ENCODE results near the gene KLHL21. TPM values are rescaled to one million over a fixed set of nuclear protein-coding genes. Genes with fewer than 3 reads are reported as not detected.
"Not testable (repeated sequence)": the region's sequence is repeated elsewhere in the genome, so short reads cannot be mapped to it uniquely, and the experiment has no call there.

Gene KLHL21
- polyA plus RNA-seq, 1 experiment, result 19.2 TPM

DNA sequence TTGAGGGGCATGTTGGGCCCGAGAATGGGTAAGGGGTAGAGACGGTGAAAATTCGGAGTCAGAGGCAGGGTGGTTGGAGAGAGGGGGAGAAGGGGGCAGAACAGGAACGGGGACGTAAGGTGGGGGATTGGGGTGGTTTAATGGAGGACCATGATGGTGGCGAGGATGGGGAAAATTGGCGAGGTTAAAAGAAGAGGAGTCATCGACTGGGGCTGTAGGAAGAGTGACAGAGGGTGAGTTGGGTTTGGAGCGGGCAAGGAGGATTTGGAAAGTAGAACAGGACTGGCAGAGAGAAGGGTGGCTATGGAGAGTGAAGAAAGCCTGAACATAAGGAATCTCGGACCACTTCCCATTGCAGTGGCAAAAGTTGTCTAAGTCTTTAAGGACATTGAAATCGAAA, 33.6 kb downstream of the KLHL21 start:
- POLR2A ChIA-PET, result no interaction called here
- TF ChIP-seq, protein P1, sequence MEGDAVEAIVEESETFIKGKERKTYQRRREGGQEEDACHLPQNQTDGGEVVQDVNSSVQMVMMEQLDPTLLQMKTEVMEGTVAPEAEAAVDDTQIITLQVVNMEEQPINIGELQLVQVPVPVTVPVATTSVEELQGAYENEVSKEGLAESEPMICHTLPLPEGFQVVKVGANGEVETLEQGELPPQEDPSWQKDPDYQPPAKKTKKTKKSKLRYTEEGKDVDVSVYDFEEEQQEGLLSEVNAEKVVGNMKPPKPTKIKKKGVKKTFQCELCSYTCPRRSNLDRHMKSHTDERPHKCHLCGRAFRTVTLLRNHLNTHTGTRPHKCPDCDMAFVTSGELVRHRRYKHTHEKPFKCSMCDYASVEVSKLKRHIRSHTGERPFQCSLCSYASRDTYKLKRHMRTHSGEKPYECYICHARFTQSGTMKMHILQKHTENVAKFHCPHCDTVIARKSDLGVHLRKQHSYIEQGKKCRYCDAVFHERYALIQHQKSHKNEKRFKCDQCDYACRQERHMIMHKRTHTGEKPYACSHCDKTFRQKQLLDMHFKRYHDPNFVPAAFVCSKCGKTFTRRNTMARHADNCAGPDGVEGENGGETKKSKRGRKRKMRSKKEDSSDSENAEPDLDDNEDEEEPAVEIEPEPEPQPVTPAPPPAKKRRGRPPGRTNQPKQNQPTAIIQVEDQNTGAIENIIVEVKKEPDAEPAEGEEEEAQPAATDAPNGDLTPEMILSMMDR (IDR thresholded peaks at IDR 0.05; ENCODE audit: insufficient read depth, low read depth, low read length), result no peak
- H3K36me3 ChIP-seq (ENCODE audit: control insufficient read depth, insufficient read depth, low read length), result no peaks in the 10 kb centered on the region
- no peak for DNase-seq (ENCODE audit: low read depth)
- no peak overlapping the region for H3K4me3 ChIP-seq (ENCODE audit: low read depth, low read length)
- H3K27me3 ChIP-seq (ENCODE audit: control insufficient read depth, insufficient read depth, low read length), result peaks cover 12% of the 10 kb centered on the region
- CTCF ChIA-PET, result interaction anchor here (1.0 kb wide), 1 partner anchor 9 kb away, joined by 3 read pairs; no protein-coding TSS in a partner anchor

DNA sequence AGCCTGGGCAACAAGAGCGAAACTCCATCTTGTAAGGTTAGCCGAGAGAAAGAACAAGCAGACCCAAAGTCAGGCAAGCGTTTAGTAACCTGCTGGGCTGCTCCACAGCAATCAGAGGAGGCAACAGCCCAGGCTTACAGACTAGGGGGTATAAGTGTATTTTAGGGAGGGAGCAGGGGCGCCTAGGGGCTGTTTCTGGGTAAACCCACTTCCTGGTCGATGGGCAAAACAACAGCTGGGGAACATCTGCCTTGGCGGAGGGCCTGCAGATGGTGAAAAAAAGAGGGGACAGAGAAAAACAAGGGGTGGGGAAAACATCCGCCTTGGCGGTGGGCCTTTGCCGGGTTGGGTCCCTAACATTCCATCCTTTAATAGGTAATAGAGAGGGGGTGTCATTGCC, 42.4 kb downstream of the KLHL21 start:
- CTCF ChIA-PET, result no interaction called here
- no peak for DNase-seq (ENCODE audit: low read depth)

DNA sequence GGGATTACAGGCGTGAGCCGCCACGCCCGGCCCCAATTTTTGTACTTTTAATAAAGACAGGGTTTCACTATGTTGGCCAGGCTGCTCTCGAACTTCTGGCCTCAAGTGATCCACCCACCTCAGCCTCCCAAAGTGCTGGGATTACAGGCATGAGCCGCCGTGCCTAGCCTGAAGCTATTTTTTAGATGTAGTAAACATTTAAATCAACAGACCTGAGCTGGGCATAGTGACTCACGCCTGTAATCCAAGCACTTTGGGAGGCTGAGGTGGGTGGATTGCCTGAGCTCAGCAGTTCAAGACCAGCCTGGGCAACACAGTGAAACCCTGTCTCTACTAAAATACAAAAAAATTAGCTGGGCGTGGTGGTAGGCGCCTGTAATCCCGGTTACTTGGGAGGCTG, 43.5 kb downstream of the KLHL21 start:
- H3K36me3 ChIP-seq (ENCODE audit: control insufficient read depth, insufficient read depth, low read length); H3K27me3 ChIP-seq (ENCODE audit: control insufficient read depth, insufficient read depth, low read length); POLR2A ChIA-PET; CTCF ChIA-PET; H3K4me3 ChIP-seq (ENCODE audit: low read depth, low read length); DNase-seq (ENCODE audit: low read depth): not testable (repeated sequence)

More for the DNA sequence above, 42.4 kb downstream of the KLHL21 start:
- Histone ChIP-seq H3K36me3 (ENCODE audit: control insufficient read depth, insufficient read depth, low read length) (no peaks in the 10 kb centered on the region), H3K4me3 (ENCODE audit: low read depth, low read length) (no peak overlapping the region), H3K27me3 (ENCODE audit: control insufficient read depth, insufficient read depth, low read length) (peaks cover 8% of the 10 kb centered on the region)
- POLR2A ChIA-PET, result no interaction called here
- TF ChIP-seq, protein P1 (IDR thresholded peaks at IDR 0.05; ENCODE audit: insufficient read depth, low read depth, low read length), result no peak

DNA sequence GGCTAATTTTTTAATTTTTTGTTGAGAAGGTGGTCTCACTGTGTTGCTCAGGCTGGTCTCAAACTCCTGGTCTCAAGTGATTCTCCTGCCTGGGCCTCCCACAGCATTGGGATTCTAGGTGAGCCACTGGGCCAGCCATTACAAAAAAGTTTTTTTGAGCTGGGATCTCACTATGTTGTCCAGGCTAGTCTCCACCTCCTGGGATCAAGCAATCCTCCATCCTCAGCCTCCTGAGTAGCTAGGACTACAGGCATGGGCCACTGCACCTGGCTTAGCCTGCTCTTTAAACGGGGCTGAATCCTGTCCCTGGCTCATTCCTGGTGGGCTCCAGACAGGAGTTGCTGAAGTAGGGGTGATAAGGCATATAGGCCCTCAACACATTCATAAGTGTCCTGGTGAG, 45.1 kb downstream of the KLHL21 start:
- H3K4me3 ChIP-seq (ENCODE audit: low read depth, low read length), result no peak overlapping the region
- H3K27me3 ChIP-seq (ENCODE audit: control insufficient read depth, insufficient read depth, low read length), result peaks cover 2% of the 10 kb centered on the region; the same call in 1 of the 2 replicates
- ChIA-PET CTCF (no interaction called here), POLR2A (no interaction called here)
- no peaks in the 10 kb centered on the region for H3K36me3 ChIP-seq (ENCODE audit: control insufficient read depth, insufficient read depth, low read length)
- TF ChIP-seq, protein P1 (IDR thresholded peaks at IDR 0.05; ENCODE audit: insufficient read depth, low read depth, low read length), result no peak
- no peak for DNase-seq (ENCODE audit: low read depth)

DNA sequence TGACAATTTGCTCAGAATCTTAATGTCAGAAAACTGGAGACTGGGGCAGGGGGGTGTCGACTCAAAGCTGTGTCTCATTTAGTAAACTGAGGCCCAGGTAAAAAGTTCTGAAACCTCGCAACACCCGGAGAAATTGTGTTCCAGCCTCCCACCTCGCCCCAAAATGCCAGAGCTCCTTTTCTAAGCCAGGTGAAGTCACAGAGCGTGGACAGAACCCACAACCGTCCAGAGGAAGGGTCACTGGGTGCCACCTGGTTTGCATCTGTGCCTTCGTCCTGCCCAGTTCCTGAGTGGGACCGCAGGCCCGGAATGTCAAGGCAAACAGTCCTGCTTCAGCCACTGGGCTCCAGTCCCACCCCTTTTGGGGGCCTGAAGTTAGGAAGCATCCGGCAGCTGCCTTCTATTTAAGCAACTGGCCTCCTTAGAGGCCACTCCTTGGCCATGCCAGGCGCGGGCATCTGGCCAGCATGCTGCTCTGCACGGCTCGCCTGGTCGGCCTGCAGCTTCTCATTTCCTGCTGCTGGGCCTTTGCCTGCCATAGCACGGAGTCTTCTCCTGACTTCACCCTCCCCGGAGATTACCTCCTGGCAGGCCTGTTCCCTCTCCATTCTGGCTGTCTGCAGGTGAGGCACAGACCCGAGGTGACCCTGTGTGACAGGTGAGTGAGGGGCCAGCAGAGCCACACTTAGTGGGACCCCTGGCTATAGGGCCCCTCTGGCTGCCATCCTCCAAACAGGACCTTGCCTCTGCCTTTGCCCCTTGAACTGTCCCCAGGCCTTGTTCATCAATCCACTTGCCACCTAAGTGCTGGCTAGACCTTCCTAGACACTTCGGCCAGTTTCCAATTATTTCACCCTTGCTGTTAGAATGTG, 47.5 kb downstream of the KLHL21 start, which contains the start of gene TAS1R1:
Gene TAS1R1 (plus strand): TSS at position 401 of the 872 bp plus-strand sequence. CDS start 67 bp downstream, at position 468.
- CTCF ChIA-PET, result interaction anchor here (0.7 to 4.1 kb wide), 31 partner anchors 8 to 150 kb away, joined by 3 to 30 read pairs (median 5); partner anchors contain the start of genes KLHL21, PLEKHG5 and ZBTB48
- DNase-seq (ENCODE audit: low read depth), result no peak
- TF ChIP-seq, protein P1 (IDR thresholded peaks at IDR 0.05; ENCODE audit: insufficient read depth, low read depth, low read length), result no peak
- peak within 1 kb of the TSS; percentile 81 for H3K4me3 ChIP-seq (ENCODE audit: low read depth, low read length)
- H3K36me3 ChIP-seq (ENCODE audit: control insufficient read depth, insufficient read depth, low read length), result peaks cover 3% of the 10 kb centered on the region
- H3K27me3 ChIP-seq (ENCODE audit: control insufficient read depth, insufficient read depth, low read length), result no peaks in the 10 kb centered on the region
- POLR2A ChIA-PET, result no interaction called here
